Cardiac fibroblast (primary cell): ENCODE results near the gene ST6GALNAC3.
A peak's percentile ranks its signal among the peaks of the same experiment; 100 is the strongest.

ENCODE experiments used
- DNase-seq, 2 donors: peaks; one replicate each; pipeline versions ENCODE4 v3.0.0 to v3.0.0-alpha.2; 2010; ENCODE audit warnings: low read depth in 2 of 2
- H3K4me3 ChIP-seq, 2 donors: replicated peaks in 1 of 2; 1 replicate in 1 of 2; 2 replicates in 1 of 2; pipeline ENCODE4 v1.5.1; 2011; ENCODE audit warnings: low read depth in 2 of 2, low read length in 2 of 2, mild to moderate bottlenecking in 2 of 2, moderate library complexity in 1 of 2
- CTCF ChIP-seq: IDR thresholded peaks from one replicate; pipeline ENCODE4 v1.5.1; 2011; ENCODE audit warnings: low read depth, mild to moderate bottlenecking, low read length, inconsistent platforms

The ST6GALNAC3 gene

DNA sequence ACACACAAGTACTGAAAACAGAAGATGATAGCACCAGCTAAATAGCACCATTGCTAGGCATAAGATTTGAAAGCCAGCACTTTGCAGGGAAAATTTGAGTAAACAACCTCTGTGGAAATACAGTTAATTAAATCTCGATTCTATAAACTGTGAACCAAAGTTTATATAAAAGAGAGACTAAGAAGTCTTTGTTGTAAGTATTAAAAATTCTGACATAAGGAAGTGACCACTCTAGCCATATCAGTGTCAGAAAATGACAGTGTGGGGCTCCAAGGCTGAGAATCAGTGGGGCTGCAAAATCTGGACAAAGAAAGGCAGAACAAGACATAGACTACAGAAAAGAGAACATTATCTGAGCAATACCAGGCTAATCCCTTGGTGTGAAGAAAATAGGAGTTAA, 292.2 kb downstream of the ST6GALNAC3 start:
- no peak overlapping the region for H3K4me3 ChIP-seq
- no peak for TF ChIP-seq CTCF
- no peak for DNase-seq

DNA sequence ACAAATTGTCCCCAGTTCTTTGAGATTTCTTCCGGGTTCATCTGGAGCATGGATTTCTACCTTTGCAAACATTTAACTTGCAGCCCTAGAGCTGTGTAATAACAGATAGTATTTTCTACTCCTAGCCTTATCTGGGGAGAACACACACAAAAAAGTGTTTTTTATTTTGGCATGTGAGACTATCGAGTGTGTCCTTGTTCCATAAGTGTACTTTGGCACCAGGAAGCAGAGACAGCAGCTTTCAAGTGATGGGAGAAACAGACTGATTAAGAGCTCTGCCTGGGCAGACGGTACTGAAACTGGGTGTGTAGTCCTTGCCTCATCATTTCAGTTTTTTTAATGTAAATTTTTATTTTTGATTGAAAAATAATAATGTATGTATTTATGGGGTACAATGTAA, 297.4 kb downstream of the ST6GALNAC3 start:
- no peak for DNase-seq
- TF ChIP-seq CTCF, result no peak
- H3K4me3 ChIP-seq, result no peak overlapping the region

GRCh38 chr1:76374086-76374485, 299.5 kb downstream of the ST6GALNAC3 start:
- no peak for DNase-seq
- no peak for TF ChIP-seq CTCF
- no peak overlapping the region for H3K4me3 ChIP-seq

- no peak for TF ChIP-seq CTCF
- H3K4me3 ChIP-seq, result no peak overlapping the region
- no peak for DNase-seq
Observed at GRCh38 chr1:76377247-76377646, 302.7 kb downstream of the ST6GALNAC3 start.

DNA sequence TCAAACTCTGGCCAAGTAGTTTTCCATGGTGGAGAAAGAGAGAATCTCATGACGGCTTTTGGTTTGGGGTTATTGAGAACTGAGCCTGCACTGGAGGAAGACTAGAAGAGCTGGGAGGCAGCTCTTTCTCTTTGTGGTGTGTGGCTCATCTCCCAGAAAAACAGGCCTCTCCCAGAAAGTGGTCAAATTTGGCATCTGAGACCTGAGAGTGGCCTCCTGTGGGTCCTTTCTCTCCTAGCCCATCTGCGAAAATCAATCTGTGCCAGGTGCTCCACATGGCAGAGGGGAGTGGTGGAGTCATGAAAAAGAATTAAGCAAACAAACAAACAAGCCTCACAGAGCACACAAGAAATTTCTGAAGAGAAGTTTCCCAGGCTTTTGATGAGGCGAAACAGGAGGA, 305.0 kb downstream of the ST6GALNAC3 start:
- DNase-seq, result no peak
- H3K4me3 ChIP-seq, result no peak overlapping the region
- no peak for TF ChIP-seq CTCF

GRCh38 chr1:76381450-76382097, 307.0 kb downstream of the ST6GALNAC3 start:
- no peak for TF ChIP-seq CTCF
- H3K4me3 ChIP-seq, result no peak overlapping the region
- peak in 1 of 2 donors; percentile 29 for DNase-seq

DNA sequence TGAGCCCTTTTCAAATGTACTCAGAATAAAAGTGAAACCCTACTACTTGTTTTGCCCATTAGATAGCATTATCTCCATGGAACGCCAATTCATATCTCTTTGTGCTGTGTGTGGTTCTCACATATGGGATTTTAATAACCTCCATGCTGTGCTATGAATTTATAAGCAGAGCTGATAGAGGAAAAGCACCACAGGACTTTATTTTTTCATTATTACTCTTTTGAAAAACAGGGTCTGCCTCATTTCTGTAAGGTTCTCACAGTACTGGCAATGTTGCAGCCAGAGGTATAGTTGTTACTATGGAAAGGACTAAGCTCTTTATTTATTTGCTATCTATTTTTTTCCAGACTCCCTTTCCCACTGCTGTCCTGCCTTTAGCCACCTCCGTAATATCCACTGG, 313.7 kb downstream of the ST6GALNAC3 start:
- no peak overlapping the region for H3K4me3 ChIP-seq
- no peak for TF ChIP-seq CTCF
- no peak for DNase-seq
